Activated CD4-positive, alpha-beta T cell treated with anti-CD3 and anti-CD28 coated beads, Interleukin-2, amount 10 ng/mL, durations not matched to agents 24 days and 14 days (primary cell): Measurements from ENCODE around the gene ANP32B. TPM values are rescaled to one million over a fixed set of nuclear protein-coding genes. Genes with fewer than 3 reads are reported as not detected.
A peak's percentile ranks its signal among the peaks of the same experiment; 100 is the strongest.
"Not testable (repeated sequence)": the region's sequence is repeated elsewhere in the genome, so short reads cannot be mapped to it uniquely, and the experiment has no call there.

Experiments
- DNase-seq: peaks from one replicate; pipeline ENCODE4 v3.0.0; 2022
- H3K27ac Mint-ChIP-seq: one replicate; pipeline ENCODE4 v1.8.0; 2022; ENCODE audit warnings: mild to moderate bottlenecking, mixed read lengths
- H3K27me3 Mint-ChIP-seq: one replicate; pipeline ENCODE4 v1.8.0; 2022; ENCODE audit warnings: mixed read lengths
- H3K36me3 Mint-ChIP-seq: one replicate; pipeline ENCODE4 v1.8.0; 2022; ENCODE audit warnings: low read depth, mild to moderate bottlenecking, mixed read lengths
- H3K4me1 Mint-ChIP-seq: one replicate; pipeline ENCODE4 v1.8.0; 2021; ENCODE audit warnings: mixed read lengths
- H3K4me3 Mint-ChIP-seq: one replicate; pipeline ENCODE4 v1.8.0; 2022; ENCODE audit warnings: mild to moderate bottlenecking, moderate library complexity, mixed read lengths
- H3K9me3 Mint-ChIP-seq: one replicate; pipeline ENCODE4 v1.8.0; 2021; ENCODE audit warnings: mixed read lengths
- intact Hi-C: fragments of 100-400 bp; cut with micrococcal nuclease; formaldehyde crosslinking; loops from one replicate; pipeline ENCODE4 v1.15.1; 2023
- total RNA-seq: library from RNA; stranded (reverse); gene quantifications from 2 replicates; pipeline ENCODE4 v1.2.3, GENCODE V29; 2022

The ANP32B gene
- 332 and 333 TPM in 2 replicates for total RNA-seq

DNA sequence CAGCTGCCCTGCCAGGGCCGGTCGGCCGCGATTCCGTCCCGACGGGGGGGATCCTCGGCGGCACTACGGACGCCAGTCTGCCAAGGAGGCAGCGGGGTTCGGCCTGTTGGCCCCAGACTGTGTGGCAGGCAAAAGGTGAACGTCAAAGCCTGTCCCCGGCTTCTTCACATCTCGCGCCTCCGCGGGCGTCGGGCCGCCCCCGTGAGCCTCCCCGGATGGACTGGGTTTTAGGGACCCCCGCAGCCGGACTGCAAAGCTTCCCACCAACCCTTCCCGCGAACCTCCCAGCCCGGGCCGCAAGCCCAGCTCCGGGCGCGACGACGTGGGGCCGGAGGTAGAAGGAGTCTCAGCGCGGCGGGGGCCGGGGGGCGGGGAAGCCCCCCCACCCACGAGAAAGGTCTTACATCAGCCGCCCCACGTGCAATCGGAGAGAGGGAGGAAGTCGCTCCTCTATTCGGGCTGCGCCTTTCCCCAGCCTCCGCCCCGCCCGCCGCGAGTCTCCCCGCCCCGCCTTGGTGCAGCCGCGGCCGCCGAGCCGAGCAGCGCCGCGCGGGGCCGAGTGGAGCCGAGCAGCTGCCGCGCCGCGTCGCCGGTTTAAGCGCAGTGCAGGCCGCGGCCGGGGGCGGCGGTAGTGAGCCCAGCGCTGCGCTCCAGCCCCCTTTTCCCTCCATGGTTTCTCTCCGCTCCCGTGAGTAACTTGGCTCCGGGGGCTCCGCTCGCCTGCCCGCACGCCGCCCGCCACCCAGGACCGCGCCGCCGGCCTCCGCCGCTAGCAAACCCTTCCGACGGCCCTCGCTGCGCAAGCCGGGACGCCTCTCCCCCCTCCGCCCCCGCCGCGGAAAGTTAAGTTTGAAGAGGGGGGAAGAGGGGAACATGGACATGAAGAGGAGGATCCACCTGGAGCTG lies at the start of gene ANP32B:
Gene ANP32B (plus strand): TSS at position 659 of the 906 bp plus-strand sequence. CDS start 215 bp downstream, at position 874.
- H3K36me3 Mint-ChIP-seq: peaks cover 9% of the 10 kb centered on the region
- H3K27me3 Mint-ChIP-seq: no peaks in the 10 kb centered on the region
- no peaks in the 10 kb centered on the region for H3K9me3 Mint-ChIP-seq
- peak within 1 kb of the TSS; percentile 91 for H3K27ac Mint-ChIP-seq
- H3K4me1 Mint-ChIP-seq: peaks cover 31% of the 10 kb centered on the region
- intact Hi-C loops: loop anchor here (1.0 to 10.0 kb wide), 6 partner anchors 52 to 1842 kb away; partner anchors contain the start of genes NANS, NCBP1, NR4A3 and TRIM14
- peak within 1 kb of the TSS; percentile 86 for H3K4me3 Mint-ChIP-seq
- peak; percentile 98 for DNase-seq

DNA sequence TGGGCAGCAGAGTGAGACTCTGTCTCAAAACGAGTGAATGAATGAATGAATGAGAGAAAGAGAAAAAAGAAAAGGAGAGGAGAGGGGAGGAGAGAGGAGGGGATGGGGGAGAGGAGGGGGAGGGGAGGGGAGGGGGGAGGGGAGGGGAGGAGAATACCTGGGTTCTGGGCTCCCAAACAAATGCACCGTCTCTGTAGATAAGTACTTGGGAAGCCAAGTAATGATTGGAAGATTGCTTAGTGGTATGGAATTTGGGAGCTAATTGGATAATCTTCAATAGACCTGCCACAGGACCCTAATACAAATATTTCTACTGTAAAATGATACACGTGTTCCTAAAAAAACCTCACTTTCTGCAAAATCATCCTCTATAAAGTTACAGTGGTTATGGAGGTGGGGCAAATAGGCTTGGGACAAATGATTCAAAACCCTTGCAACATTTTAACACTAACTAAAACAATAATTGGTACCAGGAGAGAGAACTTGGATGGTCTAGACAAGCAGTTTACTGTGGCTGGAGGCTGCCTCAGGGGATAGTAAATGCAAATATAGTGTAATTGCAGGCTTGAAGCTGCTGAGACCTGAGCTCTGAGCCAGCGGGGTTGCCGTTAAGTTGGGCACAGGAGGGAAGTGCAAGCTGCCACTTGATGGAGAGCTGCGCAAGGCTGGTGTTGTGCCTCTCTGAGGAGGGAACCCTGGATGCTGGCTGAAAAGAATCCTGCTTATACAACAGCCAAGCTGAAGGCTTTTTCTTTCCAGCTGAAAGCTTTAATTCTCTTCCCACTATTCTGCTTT lies 48.6 kb upstream of the ANP32B start:
- Mint-ChIP-seq H3K27ac (no peak overlapping the region), H3K36me3 (no peaks in the 10 kb centered on the region), H3K27me3 (no peaks in the 10 kb centered on the region), H3K4me3 (no peak overlapping the region), H3K9me3 (no peaks in the 10 kb centered on the region), H3K4me1 (peaks cover 32% of the 10 kb centered on the region)
- no peak for DNase-seq
- intact Hi-C loops: no loop called here

DNA sequence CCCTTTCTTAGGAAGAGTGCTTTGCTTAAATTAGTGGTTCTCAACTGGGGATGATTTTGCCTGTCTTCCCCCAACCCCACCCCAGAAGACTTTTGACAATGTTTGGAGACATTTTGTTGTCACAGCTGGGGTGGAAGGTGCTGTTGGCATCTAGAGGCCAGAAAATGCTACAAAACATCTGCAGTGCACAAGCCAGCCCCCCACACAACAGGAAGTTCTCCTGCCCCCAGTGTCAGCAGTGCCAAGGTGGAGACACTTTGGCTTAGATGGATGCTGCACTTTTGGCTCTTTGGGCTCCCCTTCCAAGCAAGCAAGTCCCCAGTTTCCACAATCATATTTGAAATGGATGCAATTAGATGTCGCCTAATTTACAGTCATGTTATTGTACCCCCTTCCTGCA lies 47.9 kb upstream of the ANP32B start:
- Mint-ChIP-seq H3K27me3 (no peaks in the 10 kb centered on the region), H3K27ac (no peak overlapping the region), H3K4me3 (no peak overlapping the region), H3K4me1 (peaks cover 28% of the 10 kb centered on the region), H3K9me3 (no peaks in the 10 kb centered on the region), H3K36me3 (no peaks in the 10 kb centered on the region)
- no peak for DNase-seq
- intact Hi-C loops: no loop called here

DNA sequence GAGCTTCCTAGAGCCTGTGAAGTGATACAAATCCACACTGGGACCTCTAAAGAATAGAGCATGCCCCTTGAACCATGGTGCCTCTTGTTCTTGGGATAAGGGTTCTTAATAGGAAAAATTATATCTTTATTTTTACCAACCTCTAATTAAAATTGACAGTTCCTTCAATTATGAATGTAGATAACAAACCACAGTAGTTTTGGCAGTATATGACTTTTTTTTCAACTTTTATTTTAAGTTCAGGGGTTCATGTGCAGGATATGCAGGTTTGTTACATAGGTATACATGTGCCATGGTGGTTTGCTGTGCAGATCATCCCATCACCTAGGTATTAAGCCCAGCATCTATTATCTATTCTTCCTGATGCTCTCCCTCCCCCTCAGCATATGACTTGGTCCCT lies 46.1 kb upstream of the ANP32B start:
- Mint-ChIP-seq H3K27ac (no peak overlapping the region), H3K9me3 (no peaks in the 10 kb centered on the region), H3K27me3 (peaks cover 9% of the 10 kb centered on the region), H3K4me3 (no peak overlapping the region), H3K36me3 (no peaks in the 10 kb centered on the region), H3K4me1 (peaks cover 15% of the 10 kb centered on the region)
- intact Hi-C loops: no loop called here
- no peak for DNase-seq

DNA sequence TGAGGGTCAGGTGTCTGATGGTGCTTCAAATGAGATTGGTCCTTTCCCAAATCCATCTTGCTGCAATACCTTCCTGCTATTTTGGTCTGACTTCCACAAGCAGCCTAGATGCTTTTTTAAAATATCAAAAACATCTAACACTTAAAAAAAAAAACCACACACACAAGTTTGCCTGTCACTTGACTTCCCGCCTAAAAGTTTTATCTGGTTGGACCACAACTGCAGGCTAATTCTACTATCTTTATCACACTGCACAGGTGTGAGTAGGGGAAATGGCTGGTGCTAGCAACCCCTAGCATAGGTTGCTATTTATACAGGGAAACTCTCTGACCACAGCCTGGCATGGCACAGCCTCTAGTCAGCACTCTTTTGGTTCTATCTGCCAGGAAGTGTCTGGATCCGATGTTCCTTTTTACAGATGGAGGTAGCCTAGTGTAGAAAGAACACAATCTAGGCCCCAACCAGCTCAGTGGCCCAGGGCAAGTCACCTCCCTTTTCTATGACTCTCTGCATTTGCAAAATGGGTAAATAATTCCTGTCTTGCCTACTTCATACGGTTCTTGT lies 45.0 kb upstream of the ANP32B start, which contains the start of gene HEMGN:
Gene HEMGN (minus strand): TSS at position 92 of the 564 bp plus-strand sequence. CDS start 36 bp downstream, at position 56.
- peak within 1 kb of the TSS; percentile 69 for H3K27ac Mint-ChIP-seq
- intact Hi-C loops: no loop called here
- peaks cover 15% of the 10 kb centered on the region for H3K27me3 Mint-ChIP-seq
- H3K9me3 Mint-ChIP-seq: no peaks in the 10 kb centered on the region
- H3K36me3 Mint-ChIP-seq: no peaks in the 10 kb centered on the region
- peak within 1 kb of the TSS; percentile 35 for H3K4me3 Mint-ChIP-seq
- peaks cover 15% of the 10 kb centered on the region for H3K4me1 Mint-ChIP-seq
- DNase-seq: peak; percentile 80

DNA sequence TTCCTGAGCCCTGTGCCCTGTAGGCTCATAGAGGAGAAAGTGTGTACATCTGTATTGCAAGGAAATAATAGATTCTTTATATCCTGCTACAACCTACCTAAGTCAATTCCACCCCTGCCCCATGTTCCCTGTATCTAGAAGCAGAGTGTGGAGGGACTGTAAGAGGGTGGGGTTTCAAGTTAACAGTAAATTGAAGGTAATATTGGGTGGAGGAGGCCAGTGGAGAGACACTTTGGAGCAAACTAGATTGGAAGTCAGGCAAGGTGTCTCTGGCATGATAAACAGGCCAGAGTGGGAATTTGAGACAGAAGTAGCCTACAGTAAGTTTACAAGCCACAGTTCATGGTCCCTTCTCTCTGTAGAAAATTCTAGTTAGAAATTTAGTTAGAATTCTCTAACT lies 42.9 kb upstream of the ANP32B start:
- no peak overlapping the region for H3K27ac Mint-ChIP-seq
- H3K4me3 Mint-ChIP-seq: no peak overlapping the region
- no peak for DNase-seq
- no peaks in the 10 kb centered on the region for H3K36me3 Mint-ChIP-seq
- H3K27me3 Mint-ChIP-seq: peaks cover 15% of the 10 kb centered on the region
- peaks cover 15% of the 10 kb centered on the region for H3K4me1 Mint-ChIP-seq
- intact Hi-C loops: no loop called here
- no peaks in the 10 kb centered on the region for H3K9me3 Mint-ChIP-seq

DNA sequence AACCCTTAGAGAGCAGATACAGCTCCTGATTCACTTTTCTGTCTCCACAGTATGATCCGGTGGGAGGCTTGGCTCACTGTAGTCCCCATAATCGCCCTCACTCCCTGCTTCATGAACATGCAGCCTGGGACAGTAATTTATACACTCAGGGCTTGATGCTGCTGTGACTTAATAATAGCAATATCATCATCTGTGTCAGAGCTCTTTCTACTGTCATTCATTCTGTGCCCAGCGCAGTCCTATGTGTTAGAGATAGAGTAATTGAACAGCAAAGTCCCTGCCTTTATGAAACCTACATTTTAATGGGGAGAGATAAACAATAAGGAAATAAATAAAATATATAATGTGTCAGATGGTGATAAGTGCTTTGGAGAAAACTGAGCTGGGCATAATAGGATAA lies 42.4 kb upstream of the ANP32B start:
- Mint-ChIP-seq H3K27me3 (peaks cover 17% of the 10 kb centered on the region), H3K4me3 (no peak overlapping the region), H3K36me3 (no peaks in the 10 kb centered on the region), H3K9me3 (no peaks in the 10 kb centered on the region), H3K4me1 (peaks cover 15% of the 10 kb centered on the region), H3K27ac (no peak overlapping the region)
- DNase-seq: no peak
- intact Hi-C loops: no loop called here

DNA sequence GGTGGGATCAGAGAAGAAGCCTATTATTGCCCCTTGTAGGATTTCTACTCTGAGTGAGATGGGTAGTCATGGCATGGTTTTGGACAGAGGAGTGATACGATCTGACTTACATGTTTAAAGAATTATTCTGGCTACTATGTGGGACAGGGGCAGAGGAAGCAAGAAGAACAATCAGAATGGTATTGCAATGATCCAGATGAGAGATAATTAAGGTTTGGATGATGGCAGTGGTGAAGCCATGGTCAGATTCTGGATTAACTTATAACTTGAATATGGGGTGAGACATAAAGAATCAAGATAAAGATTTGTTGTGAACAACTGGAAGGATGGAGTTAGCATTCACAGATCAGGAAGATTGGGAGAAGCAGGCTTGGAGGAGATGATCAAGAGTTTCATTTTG lies 41.8 kb upstream of the ANP32B start:
- intact Hi-C loops: no loop called here
- no peak overlapping the region for H3K4me3 Mint-ChIP-seq
- no peak overlapping the region for H3K27ac Mint-ChIP-seq
- peaks cover 20% of the 10 kb centered on the region for H3K27me3 Mint-ChIP-seq
- no peak for DNase-seq
- H3K36me3 Mint-ChIP-seq: no peaks in the 10 kb centered on the region
- peaks cover 14% of the 10 kb centered on the region for H3K4me1 Mint-ChIP-seq
- H3K9me3 Mint-ChIP-seq: peaks cover 3% of the 10 kb centered on the region

DNA sequence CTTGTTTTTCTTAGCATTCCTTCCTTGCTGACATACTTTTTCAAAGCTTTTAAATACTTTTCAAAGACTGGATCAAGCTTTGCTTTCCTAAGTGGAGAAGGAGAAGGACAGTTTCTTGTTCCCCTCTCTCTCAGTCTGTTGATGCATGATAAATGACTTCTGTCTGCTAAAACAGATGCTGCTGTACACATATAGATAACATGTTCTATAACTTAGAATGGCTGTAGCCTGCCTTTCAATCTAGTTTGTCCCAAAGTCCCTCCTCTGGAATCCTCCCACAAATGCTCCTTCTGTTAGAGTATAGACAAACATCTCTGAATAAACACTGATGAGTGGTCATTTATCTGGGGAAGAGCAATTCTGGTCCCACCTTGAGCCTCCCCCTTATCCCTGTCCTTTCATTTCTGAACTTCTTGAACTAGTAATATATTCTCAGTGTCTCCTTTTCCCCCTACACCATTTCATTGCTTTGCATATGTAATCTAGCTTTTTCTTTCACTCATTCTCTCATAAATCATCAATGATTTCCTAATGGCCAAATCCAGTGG lies 39.8 kb upstream of the ANP32B start:
- DNase-seq: no peak
- H3K36me3 Mint-ChIP-seq: no peaks in the 10 kb centered on the region
- H3K27me3 Mint-ChIP-seq: peaks cover 37% of the 10 kb centered on the region
- no peak overlapping the region for H3K27ac Mint-ChIP-seq
- H3K4me3 Mint-ChIP-seq: no peak overlapping the region
- intact Hi-C loops: no loop called here
- peaks cover 5% of the 10 kb centered on the region for H3K4me1 Mint-ChIP-seq
- peaks cover 3% of the 10 kb centered on the region for H3K9me3 Mint-ChIP-seq

DNA sequence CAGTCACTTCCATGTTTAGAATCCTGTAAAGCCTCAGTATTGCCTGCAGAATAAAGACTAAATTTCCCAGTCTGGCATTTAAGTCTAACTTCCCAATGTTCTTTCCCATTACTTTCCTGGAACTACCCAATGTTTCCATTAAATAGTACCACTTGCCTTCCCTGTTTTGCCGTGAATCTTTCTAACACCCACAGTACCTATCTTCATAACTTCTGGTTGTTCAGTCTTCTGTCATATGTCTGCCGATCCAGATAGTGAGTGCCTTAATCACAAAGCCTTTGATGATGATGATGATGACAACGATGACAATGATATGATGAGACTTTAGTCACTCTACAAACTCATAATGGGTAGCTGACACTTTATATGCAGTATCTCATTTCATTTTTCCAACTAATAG lies 38.5 kb upstream of the ANP32B start:
- Mint-ChIP-seq H3K27me3 (peaks cover 48% of the 10 kb centered on the region), H3K4me3 (no peak overlapping the region), H3K27ac (no peak overlapping the region), H3K9me3 (peaks cover 3% of the 10 kb centered on the region), H3K36me3 (no peaks in the 10 kb centered on the region), H3K4me1 (no peaks in the 10 kb centered on the region)
- intact Hi-C loops: no loop called here
- DNase-seq: no peak

DNA sequence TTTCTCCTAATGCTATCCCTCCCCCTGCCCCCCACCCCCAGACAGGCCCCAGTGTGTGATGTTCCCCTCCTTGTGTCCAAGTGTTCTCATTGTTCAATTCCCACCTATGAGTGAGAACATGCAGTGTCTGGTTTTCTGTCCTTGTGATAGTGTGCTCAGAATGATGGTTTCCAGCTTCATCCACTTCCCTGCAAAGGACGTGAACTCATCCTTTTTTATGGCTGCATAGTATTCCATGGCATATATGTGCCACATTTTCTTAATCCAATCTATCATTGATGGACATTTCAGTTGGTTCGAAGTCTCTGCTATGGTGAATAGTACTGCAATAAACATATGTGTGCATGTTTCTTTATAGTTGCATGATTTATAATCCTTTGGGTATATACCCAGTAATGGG lies 37.7 kb upstream of the ANP32B start:
- DNase-seq, H3K36me3 Mint-ChIP-seq, H3K27ac Mint-ChIP-seq, H3K9me3 Mint-ChIP-seq, intact Hi-C loops, H3K4me3 Mint-ChIP-seq, H3K4me1 Mint-ChIP-seq: not testable (repeated sequence)
- H3K27me3 Mint-ChIP-seq: peaks cover 54% of the 10 kb centered on the region

DNA sequence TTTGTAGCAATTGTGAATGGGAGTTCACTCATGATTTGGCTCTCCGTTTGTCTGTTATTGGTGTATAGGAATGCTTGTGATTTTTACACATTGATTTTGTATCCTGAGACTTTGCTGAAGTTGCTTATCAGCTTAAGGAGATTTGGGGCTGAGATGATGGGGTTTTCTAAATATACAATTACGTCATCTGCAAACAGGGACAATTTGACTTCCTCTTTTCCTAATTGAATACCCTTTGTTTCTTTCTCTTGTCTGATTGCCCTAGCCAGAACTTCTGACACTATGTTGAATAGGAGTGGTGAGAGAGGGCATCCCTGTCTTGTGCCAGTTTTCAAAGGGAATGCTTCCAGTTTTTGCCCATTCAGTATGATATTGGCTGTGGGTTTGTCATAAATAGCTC lies 36.0 kb upstream of the ANP32B start:
- H3K36me3 Mint-ChIP-seq, H3K4me3 Mint-ChIP-seq, H3K4me1 Mint-ChIP-seq, DNase-seq, H3K27ac Mint-ChIP-seq, H3K9me3 Mint-ChIP-seq, intact Hi-C loops: not testable (repeated sequence)
- peaks cover 45% of the 10 kb centered on the region for H3K27me3 Mint-ChIP-seq

DNA sequence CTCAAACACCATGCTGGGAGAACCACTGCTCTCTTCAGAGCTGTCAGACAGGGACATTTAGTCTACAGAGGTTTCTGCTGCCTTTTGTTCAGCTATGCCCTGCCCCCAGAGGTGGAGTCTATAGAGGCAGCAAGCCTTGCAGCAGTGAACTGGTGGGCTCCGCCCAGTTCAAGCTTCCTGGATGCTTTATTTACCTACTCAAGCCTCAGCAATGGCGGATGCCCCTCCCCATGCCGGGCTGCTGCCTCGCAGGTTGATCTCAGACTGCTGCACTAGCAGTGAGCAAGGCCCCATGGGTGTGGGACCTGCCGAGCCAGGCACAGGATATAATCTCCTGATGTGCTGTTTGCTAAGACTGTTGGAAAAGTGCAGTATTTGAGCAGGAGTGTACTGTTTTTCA lies 32.3 kb upstream of the ANP32B start:
- not testable (repeated sequence) for H3K27ac Mint-ChIP-seq, H3K4me1 Mint-ChIP-seq, H3K4me3 Mint-ChIP-seq, H3K9me3 Mint-ChIP-seq, H3K36me3 Mint-ChIP-seq
- peaks cover 39% of the 10 kb centered on the region for H3K27me3 Mint-ChIP-seq
- intact Hi-C loops: loop anchor here (5.0 kb wide), 1 partner anchor 59 kb away; no protein-coding TSS in a partner anchor
- DNase-seq: peak; percentile 75
